Activated T-helper 9 cell treated with anti-CD3 and anti-CD28 coated beads, Interleukin-2, amount 50 U/mL, for 16 hours (primary cell): ENCODE results near the gene H2BK1.

Source experiments
- DNase-seq: peaks from one replicate; pipeline ENCODE4 v3.0.0-alpha.2; 2020; ENCODE audit warnings: low read depth

The H2BK1 gene

GRCh38 chr7:151245360-151246101, 35.2 kb upstream of the H2BK1 start:
- peak; percentile 51 for DNase-seq

GRCh38 chr7:151244841-151245346, 34.6 kb upstream of the H2BK1 start:
- no peak for DNase-seq

GRCh38 chr7:151244196-151244840, 34.0 kb upstream of the H2BK1 start:
- DNase-seq = no peak

GRCh38 chr7:151243408-151244195, 33.3 kb upstream of the H2BK1 start:
- no peak for DNase-seq

GRCh38 chr7:151243045-151243349, 32.7 kb upstream of the H2BK1 start:
- no peak for DNase-seq

- DNase-seq = no peak
These were observed 32.1 kb upstream of the H2BK1 start for GRCh38 chr7:151242159-151243044.

- DNase-seq = no peak
These were observed 31.4 kb upstream of the H2BK1 start for GRCh38 chr7:151241755-151242096.

- no peak for DNase-seq
These were observed 30.9 kb upstream of the H2BK1 start for GRCh38 chr7:151240942-151241754.

GRCh38 chr7:151240536-151240935, 30.2 kb upstream of the H2BK1 start:
- DNase-seq = no peak

- no peak for DNase-seq
These were observed 29.7 kb upstream of the H2BK1 start for GRCh38 chr7:151239837-151240459.

GRCh38 chr7:151238924-151239836, 28.9 kb upstream of the H2BK1 start:
- DNase-seq = no peak

GRCh38 chr7:151238190-151238810, 28.0 kb upstream of the H2BK1 start:
- DNase-seq = no peak

- no peak for DNase-seq
These were observed 27.2 kb upstream of the H2BK1 start for GRCh38 chr7:151237244-151238189.

- DNase-seq = no peak
These were observed 26.1 kb upstream of the H2BK1 start for GRCh38 chr7:151236406-151236805.

- no peak for DNase-seq
These were observed 25.0 kb upstream of the H2BK1 start for GRCh38 chr7:151235091-151235787.

- DNase-seq = no peak
These were observed 23.5 kb upstream of the H2BK1 start for GRCh38 chr7:151233804-151234203.
